Stimulated activated CD4-positive, alpha-beta T cell treated with anti-CD3 and anti-CD28 coated beads, Interleukin-15, amount 100 ng/mL, for 1 hour (primary cell): Measurements from ENCODE around the gene PPIA.
A peak's percentile ranks its signal among the peaks of the same experiment; 100 is the strongest.
"Not testable (repeated sequence)": the region's sequence is repeated elsewhere in the genome, so short reads cannot be mapped to it uniquely, and the experiment has no call there.

Experiments
- DNase-seq, 2 donors: peaks; one replicate each; pipeline ENCODE4 v3.0.0-alpha.2; 2020; ENCODE audit warnings: low read depth in 1 of 2, low spot score in 1 of 2

Gene PPIA

DNA sequence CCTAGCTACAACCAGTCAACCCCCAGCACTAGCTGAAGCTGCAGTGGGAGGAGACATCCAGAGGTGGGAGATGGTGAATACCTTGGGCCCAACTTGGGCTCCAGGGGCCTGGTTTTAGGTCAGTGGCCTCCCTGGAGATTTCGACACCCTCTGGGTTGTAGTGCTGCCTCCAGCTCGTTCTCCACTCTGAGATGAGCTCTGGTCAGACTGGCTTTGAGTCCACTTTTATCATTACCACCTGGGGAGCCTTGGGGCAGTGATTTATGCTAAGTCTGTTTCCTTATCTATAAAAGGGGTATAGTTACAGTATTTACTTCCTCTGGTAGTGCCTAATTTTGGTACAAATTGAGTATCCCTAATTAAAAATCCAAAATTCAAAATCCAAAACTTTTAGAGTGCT lies 22.8 kb downstream of the PPIA start:
- DNase-seq = no peak

DNA sequence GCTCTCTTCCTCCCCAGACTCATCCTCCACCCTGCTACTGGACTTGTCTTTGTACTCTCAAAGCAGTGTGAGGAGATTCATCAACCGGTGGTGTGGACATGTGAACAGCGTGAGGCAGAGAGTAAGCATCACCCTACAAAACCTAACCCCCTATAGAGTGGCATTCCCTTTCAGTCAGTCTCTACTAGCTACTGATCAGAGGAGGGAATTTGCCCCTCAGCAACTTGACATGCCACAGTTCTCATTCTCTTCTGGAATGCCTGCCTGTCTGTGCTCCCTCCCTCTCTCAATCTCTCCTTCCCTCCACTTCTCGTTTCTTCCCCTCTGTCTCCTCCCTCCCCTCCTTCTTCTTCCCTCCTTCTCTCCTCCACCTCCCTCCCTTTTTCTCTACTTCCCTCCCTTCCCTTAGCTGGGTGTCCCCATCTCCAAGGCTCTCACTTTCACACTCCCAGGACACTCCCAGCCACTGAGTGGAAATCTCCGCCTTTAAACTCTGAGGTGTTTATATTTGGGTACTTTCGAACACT lies 26.8 kb downstream of the PPIA start:
- no peak for DNase-seq

- DNase-seq = no peak
Measured at GRCh38 chr7:44824894-44825526, 28.5 kb downstream of the PPIA start.

DNA sequence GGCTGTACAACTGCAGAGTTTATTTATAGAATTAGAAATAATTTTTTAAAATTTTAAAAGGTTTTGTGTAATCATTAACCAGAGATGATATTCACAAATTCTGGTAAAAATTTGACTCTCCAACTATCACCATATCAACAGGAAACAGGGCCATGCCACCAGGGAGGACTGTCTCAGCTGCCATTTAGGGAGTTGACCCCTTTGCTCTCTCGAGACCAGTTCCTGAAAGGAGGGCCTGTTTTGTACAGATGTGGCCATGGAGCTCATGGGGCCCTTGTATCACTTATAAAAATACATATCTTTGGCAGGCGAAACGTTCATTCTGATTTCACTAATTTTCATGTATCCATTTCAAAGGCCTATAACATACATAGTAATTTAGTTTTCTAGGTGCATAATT lies 31.1 kb downstream of the PPIA start:
- DNase-seq = no peak

- DNase-seq = no peak
Measured at GRCh38 chr7:44838751-44839150, 42.3 kb downstream of the PPIA start.

DNA sequence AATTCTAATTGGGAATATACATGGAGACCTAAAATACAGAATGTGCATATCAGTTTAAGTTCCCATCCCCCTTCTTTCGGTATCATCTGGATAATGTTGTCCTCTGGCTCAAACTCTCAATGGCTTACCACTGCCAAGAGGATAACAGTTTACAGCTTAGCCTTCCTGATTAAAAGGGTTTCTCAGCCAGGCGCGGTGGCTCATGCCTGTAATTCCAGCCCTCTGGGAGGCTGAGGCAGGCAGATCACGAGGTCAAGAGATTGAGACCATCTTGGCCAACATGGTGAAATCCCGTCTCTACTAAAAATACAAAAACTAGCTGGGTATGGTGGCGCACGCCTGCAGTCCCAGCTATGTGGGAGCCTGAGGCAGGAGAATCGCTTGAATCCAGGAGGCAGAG lies 46.2 kb downstream of the PPIA start:
- not testable (repeated sequence) for DNase-seq

DNA sequence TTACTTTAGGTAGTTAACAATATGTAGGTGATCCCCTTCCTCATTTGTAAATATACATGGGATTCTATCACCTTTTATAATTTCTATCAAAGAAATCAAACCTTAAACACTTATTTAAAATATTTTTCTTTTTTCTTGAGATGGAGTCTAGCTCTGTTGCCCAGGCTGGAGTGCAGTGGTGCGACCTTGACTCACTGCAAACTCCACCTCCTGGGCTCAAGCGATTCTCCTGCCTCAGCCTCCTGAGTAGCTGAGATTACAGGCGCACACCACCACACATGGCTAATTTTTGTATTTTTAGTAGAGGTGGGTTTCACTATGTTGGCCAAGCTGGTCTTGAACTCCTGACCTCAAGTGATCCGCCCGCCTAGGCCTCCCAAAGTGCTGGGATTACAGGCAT lies 47.0 kb downstream of the PPIA start:
- not testable (repeated sequence) for DNase-seq

GRCh38 chr7:44845451-44845850 lies 49.0 kb downstream of the PPIA start:
- no peak for DNase-seq

GRCh38 chr7:44846390-44846789 lies 49.9 kb downstream of the PPIA start:
- DNase-seq = not testable (repeated sequence)

DNA sequence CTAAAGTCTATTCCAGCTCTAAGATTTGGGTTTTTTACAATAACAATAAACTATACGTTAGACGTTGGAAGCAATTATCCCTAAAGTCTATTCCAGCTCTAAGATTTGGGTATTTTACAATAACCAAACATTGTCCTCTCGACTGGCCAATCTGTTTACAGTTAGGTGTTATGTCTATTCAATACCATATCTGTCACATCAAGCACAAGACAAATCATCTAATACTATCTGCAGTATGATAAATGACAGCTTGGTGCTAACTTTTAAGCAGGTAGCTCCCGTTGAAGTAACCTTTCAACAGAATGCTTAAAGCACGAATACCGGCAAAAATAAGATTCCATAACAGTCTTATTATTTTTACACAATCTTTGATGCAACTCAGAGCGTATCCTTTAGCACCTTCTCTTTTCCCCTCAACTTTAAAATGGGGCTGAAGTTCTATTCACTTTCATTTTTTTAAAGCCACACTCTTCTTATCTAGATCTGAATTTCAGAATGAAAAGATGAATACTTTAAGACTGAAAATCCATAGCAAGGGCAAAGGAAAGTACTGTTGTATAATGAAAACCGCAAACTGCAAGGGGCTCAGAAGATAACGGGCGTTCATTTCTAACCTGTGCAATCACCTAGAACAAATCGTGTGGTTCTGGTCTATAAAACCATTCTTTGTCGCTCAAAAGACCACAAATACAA lies 50.5 kb downstream of the PPIA start:
- DNase-seq = no peak

GRCh38 chr7:44847509-44847919 lies 51.0 kb downstream of the PPIA start:
- peak; percentile 74 to 82 for DNase-seq

- DNase-seq = peak; percentile 100
Measured at GRCh38 chr7:44847920-44848634, 51.6 kb downstream of the PPIA start, which contains the start of gene H2AZ2. TSS of gene H2AZ2 (minus strand) at chr7:44848087. CDS start at chr7:44847971, 116 bp downstream.

- no peak for DNase-seq
Measured at GRCh38 chr7:44849259-44849884, 52.9 kb downstream of the PPIA start.

- DNase-seq = no peak
Measured at GRCh38 chr7:44849885-44850544, 53.5 kb downstream of the PPIA start.

GRCh38 chr7:44852590-44852989 lies 56.1 kb downstream of the PPIA start:
- no peak for DNase-seq
